HG03108 (cell line): ENCODE measurements around the gene ZFP36L1.
"Not testable (repeated sequence)": the region's sequence is repeated elsewhere in the genome, so short reads cannot be mapped to it uniquely, and the experiment has no call there.

Source experiments
- ATAC-seq: cut with Tn5 transposase; IDR thresholded peaks from one replicate; pipeline ENCODE4 v1.9.1; 2021; ENCODE audit warnings: moderate library complexity; ENCODE audit not compliant: unreplicated experiment

The ZFP36L1 gene

DNA sequence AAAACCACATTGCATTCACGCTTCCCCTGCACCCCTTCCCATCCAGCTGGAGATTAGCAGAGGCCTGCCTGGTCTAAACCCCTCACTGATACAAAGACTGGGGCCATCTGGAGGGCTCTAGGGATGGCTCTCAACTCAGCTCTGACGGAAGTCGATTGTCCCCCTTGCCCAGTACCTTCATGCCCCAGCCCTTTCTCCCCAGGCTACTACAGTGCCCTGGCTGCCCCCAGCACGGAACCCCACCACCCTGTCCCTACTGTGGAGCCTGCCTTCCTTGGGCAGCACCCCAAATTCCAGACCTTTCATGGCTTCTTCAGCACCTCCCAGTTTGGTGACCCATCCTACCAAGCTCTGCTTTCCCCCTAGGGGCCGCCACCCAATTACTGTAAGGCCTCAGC lies 25.6 kb downstream of the ZFP36L1 start:
- ATAC-seq, result no peak

DNA sequence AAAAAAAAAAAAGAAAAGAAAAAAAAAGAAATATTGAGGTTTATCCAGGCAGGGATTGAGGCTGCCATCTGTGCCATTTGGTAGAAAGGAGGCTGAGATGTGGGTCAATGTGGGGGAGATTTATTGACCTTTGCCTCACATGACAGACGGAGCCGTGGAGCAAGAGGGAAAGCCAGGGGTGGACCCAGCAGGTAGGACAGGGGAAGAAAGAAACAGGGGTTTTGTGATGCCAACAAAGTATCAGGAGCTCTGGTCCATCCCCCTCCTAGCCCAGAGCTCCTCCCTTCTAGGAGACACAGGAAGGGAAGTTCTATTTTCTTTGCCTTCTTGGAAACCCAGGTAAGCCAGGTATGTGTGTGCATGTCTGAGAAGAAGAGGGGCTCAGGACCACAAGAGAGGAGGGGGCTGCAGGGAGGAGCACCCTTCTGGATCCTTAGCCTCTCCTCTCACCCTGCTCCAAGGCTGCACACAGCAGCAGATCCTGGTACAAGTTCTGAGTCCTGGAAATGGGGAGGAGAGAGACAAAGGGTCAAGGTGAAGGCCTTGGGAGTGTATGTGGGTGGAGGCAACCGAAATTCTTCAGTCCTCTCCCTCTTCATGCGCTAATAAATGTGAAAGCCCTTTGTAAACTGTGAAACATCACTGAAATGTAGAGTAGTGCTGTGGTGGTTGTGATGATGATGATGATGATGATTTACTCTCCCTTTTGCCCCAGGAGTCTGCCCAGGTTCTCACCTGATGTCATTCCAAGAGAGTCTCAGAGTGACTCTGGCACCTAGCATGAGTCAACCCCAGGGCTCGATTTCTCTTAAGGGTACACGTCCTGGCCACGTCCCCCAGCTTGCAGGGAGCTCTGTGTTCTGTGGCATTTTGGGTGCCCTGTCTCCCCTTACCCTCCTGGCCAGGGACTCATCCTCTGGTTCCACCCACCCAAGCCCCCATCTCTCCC lies 26.3 kb downstream of the ZFP36L1 start:
- no peak for ATAC-seq

DNA sequence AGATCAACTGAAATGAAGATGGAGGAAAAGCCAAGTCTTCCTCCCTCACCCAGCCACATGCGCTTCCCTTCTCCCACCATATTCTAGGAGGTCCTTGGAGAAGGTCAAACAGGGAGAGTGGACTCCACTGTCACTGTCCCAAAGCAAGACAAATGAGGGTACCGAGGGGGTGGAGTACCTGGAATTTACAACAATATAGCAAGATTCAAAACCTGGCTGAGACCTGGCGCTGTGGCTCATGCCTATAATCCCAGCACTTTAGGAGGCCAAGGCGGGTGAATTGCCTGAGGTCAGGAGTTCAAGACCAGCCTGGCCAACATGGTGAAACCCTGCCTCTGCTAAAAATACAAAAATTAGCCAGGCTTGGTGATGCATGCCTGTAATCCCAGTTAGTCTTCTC lies 29.0 kb downstream of the ZFP36L1 start:
- ATAC-seq, result not testable (repeated sequence)

DNA sequence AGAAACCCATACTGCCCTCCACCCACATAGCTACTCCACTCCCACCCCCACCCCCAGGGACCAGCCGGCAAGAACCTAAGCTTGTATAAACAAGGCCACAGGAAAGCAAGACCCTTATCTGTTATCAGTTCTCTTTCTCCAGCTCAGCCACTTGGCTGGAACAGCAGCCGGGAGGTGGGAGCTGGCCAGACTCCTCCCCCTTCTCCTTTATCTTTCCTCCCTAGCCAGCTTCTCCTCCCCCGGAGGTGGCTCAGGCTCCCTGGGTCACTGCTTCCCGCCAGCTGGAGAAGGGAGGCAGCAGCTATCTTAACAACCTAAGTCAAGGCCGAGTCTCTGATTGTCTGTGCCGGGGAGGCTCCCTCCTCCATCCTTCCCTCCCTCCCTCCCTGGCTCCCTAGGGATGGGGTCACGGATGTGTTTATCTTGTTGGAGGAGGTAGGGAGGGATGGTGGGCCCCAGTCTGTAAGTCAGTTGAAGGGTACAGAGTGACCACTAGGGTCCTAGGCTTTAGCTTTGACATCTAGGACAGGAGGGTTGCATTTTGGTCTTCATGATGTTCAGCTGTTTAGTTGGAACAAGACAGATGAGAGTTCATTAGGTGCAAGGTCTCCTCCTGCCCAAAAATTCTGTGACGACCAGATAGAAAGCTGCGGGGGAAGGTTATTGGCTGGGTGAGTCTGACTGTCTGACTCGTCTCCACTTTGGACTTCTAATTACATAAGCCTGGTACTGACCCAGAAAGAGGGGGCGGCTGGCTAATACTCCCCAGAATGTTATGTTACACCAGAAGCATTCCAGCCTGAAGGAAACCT lies 29.7 kb downstream of the ZFP36L1 start:
- ATAC-seq, result no peak

DNA sequence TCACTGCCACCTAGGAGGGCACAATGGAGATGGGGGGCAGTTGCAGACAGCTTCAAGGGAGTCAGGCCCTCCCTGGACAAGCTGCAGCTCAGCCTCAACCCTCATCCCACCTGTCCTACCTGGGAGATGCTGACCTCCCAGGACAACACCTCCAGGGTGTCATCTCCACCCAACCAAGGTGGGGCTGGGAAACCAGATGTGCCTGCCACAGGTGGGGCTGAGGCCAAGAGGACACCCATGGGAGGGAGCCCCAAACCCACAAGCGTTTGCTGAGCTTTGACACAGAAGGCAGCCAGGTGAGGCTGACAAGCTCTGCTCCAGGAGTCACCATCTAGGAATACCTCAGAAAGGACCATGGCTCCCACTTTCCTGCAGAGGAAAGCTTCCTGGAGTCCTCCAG lies 31.5 kb downstream of the ZFP36L1 start:
- no peak for ATAC-seq

DNA sequence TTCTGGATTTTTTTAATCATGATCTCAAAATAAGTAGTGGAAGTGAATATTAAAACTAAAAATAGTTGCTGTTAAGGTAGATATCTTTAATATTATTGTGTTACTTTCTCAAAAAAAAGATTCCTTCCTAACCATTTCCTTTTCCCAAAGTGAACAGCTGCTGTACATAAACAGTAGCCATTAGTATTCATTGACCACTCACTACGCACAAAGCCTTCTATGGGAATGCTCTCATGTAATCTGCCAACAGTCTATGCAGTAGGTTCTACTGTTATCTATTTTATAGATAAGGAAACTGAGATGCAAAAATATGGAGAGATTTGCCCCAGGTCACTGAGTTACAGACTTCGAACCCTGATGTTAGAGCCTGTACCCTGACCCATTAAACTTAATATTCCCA lies 32.1 kb downstream of the ZFP36L1 start:
- ATAC-seq, result no peak

DNA sequence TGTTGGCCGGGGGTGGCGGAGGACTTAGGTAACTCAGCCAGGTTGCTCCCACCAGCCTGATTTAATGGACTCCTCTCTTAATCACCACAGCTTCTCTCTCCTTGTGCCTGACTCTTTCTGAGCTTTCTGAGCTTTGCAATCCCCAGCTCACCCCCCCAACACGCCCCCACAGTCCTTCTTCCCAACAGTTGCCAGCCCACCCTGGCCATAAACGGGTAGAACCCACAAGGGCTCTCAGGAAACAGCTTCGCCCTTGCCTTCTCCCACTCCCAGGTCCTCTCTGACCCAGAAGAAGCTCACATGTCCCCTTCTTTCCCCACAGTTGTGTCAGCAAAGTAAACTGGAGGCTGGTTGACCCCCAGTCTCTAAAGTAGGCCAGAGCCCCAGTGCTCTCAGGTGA lies 32.9 kb downstream of the ZFP36L1 start:
- no peak for ATAC-seq

DNA sequence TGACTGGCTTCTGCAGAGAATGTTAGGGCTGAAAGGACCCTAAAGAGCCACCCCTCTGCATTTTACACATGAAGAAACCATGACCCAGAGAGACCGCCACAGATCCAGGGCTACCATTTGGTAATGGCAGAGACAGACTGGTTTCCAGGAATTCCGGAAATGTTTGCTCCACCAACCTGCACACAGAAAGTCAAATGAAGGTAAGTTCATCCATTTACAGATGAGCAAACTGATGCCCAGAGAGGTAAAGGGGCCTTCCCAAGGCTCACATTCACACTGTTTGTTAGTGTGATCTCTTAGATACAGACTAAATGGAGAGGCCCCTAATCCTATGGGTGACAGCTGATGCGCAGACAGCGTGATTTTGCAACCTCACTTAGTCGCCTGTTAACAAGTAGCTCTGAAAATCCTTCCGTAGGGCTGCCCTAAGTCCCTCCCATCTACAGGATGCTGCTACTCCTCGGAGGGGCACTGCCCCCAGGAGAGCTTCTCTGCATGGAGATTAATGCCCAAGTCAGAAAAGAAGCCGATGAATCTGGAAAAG lies 33.8 kb downstream of the ZFP36L1 start:
- ATAC-seq, result no peak

DNA sequence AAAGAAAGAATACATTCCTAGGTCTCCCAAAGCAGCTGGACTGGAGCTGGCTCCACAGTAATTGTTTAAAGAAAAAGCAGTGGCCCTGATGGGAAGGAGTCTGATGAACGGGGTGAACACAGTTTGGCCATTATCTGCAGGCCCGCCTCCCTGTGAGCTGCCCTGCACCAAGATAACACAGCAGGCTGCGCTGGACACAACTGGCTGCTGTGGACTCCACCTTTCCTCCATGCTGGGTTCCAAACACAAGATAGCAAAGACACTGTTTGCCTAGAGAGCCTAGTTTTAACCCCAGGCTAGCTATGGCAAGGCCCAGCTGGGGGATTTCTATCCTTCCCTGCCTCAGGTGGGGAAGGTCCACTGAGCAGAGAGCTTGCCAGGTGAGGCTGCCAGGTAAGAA lies 34.6 kb downstream of the ZFP36L1 start:
- no peak for ATAC-seq

DNA sequence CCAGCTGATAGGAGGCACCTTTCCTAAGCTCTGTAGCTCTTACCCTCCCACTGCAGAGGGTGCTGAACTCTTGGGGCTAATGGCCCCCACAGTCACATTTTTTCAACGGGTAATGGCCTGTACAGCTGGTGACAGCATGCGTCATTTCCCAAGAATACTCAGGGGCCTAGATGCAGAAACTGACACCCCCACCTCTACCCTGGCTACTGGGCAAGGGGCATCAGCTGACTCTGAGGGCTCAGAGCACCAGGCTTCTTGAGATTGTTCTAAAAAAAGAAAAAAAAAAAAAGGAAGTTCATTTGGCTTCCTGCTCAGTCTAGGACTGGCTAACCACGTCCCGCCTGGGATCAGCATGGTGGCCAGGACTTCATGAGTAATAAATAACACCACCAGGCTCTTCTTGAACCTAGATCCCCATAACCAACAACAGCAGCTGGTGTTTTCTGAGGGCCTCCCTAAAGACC lies 35.2 kb downstream of the ZFP36L1 start:
- ATAC-seq, result no peak

DNA sequence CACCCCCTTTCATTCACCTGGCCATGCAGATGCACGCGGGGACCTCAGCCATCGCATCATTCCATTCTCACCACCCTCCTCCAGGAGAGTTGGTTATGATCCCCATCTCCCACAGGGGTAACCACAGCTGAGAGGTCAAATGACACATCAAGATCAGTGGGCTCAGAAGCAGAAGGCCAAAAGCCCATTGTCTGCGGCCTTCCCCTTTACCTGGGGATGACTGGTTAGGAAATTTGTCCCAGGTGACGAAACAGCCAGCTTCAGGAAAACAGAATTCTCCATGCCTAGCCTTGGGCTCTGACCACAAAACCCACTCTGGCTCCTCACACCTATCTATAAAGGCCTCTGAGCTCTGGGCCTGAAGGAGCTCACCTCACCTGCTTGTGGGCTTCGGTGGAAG lies 36.1 kb downstream of the ZFP36L1 start:
- no peak for ATAC-seq

DNA sequence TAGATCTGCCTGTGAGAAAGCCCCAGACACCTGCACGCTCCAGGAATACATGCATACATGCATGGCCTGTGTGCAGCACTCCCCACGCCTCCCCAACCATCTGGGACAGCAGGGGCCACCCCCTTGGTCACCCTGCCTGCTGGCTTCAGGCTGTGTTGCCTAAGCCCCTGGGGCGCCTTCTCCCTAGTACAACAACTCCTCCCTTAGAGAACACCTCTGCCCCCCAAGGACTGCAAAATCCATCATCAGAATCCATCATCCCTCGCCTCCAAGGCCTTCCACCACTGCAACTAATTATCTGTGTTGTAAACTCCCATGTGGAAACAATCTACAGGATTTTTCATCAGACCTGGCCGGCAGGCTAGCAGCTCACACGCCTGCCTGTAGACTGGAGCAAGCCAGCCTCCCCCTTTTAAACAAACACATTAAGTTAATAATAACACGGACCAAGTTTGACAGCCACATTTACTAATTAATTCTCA lies 36.8 kb downstream of the ZFP36L1 start:
- ATAC-seq, result no peak

DNA sequence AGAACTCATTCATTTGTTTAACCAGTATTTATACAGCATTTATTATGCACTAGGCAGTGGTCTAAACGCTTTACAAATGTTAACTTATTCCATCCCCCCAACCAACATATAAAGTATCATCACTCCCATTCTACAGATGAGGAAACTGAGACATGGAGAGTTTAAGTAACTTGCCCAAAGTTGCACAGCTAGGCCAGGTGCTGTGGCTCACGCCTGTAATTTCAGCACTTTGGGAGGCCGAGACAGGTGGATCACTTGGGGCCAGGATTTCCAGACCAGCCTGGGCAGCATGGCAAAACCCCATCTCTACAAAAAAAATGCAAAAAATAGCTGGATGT lies 37.9 kb downstream of the ZFP36L1 start:
- ATAC-seq, result no peak

DNA sequence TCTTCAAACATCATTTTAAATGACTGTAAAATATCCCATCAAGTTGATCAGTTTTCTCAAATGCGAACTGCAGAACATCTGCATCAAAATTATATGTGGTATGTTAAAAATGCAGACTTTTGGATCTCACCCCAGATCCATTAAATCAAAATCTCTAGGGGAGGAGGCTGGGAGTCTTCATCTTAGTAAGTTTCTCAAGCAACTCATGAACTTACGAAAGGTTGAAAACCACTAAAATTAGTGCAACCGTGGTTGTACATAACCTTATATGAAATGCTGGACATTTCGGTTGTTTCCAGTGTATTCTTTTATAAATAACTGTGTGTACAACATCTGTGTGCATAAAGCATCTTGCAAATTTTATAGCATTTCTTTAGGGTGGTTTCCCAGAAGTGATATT lies 39.2 kb downstream of the ZFP36L1 start:
- no peak for ATAC-seq

DNA sequence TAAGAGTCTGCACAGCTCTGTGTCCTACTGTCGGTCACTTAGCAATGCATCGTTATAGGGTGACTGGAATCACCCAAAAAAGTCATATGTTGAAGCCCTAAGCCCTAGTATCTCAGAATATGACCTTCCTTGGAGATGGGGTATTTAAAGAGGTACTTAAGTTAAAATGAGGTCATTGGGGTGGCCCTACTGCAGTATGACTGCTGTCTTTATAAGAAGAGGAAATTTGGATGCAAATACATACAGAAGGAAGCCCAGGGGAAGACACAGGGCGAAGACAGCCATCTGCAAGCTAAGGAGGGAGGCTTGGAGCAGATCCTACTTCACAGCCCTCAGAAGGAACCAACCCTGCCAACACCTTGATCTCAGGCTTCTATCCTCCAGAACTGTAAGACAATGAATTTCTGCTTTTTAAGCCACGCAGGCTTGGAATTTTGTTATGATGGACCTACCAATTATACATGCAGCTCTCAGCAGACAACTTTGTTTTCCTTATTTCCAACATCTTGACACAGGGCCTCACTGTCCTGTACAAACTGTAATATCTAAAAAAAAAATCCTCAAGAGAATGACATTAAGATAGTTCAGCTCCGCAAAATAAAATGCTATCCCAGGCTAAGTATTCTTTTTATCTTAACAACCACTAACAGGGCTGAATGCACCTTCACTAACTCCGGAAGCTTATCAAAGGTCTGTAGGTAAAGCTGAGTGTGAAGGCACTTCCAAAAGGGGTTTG lies 40.4 kb downstream of the ZFP36L1 start:
- ATAC-seq, result no peak

DNA sequence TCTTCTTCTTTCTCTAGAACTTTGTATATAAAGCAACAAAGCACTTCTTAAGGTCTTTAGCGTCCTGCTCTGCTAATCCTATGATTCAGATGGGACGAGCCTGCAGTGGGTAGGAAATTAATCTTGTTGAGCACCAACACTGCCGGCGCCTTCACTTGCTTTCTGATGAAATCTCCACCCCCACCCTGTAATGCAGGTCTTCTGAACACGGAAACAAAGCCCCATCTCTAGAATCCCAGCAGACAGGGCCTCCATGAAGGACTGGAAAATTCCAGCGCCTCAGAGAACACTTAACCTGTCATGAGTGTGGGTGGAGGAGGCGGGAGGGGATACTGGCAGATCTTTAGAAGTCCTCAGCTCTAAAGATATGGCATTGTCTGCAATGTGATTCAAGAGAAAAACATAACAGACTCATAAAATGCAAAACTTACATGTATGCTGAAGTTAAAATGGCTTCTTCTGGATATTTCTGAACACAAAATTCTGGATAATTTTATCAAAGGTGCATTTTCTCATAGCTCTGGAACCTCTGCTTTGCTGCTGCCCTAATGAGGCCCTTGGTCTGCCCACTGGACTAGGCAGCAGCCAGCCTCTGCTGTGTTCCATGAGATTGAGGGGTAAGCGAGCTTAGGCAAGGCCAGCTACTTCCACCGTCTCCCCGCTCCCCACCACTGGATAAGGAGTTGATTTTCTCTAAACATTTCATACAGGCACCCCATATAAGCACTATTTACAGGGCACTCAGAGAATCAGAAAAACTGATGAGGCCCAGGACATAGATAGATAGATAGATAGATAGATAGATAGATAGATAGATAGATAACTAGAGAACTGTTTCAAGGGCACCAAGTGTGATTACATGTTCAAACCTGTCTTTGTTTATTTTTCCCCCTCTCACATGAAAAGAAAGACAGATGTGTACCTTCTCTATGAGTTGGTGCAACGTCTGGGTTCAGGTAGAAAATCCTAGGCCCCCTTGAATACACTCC lies 43.1 kb downstream of the ZFP36L1 start:
- ATAC-seq, result no peak

DNA sequence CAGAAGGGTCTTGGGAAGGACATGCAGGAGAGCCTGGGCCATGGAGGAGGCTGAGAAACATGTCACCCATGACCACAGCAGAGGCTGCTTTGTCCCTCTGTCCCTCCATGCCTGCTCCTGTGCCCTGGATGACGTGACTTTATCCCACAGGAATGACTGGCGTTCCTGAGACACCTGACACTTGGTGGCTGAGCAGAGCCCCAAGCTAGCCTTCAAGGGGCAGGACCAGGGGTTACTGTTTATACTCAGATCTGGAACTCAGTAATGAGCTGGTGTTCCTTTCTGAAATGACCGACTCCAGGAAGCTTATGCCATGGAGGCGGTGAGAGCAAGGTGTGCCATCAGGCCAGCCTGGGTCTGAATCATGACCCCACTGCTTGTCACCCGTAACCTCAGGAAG lies 44.2 kb downstream of the ZFP36L1 start:
- no peak for ATAC-seq

DNA sequence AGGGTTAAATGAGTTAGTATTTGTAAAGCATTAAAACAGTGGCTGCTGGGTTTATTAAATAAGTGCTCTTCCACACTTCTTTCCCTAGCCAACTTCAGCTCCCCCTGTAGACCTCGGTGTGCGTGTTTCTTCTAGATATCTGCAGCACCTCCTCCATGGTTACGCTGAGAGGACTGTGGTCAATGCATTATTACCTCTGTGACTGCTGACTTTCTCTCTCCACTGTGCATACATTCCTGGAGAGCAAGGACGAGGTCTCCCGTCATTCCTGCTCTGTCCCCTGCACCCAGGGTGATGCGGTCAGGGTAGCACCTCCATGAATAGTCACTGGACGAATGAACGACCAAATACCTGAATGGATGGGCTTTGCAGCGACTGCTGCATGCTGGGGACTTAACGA lies 44.6 kb downstream of the ZFP36L1 start:
- no peak for ATAC-seq

DNA sequence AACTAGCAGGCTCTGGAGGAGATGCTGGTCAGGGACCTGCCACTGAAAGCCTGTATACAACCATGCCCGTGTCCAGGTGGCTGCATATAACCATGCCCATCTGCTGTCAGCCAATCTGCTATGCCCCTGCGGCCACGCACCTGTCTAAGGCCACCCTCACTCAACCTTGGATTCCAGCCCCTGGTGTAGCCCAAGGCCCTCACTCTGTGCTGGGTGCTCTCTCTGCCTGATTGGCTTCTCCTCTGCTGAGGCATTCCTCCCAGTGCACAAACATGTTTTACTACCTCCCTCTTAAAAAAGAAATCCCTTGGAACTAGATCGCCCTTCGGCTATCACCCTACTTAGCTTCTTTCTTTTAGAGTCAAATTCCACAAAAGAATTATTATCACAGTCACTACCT lies 45.5 kb downstream of the ZFP36L1 start:
- no peak for ATAC-seq

DNA sequence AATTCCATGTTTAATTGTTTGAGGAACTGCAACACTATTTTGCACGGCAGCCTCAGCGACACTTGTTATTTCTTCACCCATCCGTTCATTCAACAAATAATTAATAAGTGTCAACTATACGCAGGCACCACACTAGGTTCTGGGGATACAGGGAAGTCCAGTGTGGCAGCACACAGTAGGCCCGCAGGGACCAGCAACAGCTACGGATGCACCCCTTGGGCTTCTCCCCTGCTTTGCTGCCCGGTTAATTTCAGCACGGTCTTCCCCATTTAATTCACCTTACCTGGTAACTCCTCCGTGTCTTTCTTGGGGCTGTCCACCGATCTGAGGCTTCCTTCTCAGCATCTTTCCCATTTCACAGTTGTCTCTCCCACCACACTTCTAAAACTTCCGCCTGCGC lies 48.3 kb downstream of the ZFP36L1 start:
- no peak for ATAC-seq
